GM23338 (cell line): ENCODE measurements around the gene LMF1. TPM values are rescaled to one million over a fixed set of nuclear protein-coding genes. Genes with fewer than 3 reads are reported as not detected.

Experiments used
- ATAC-seq: fragments of 200-7000 bp; cut with Tn5 transposase; 3 replicates; pipeline ENCODE4 v1.9.1; 2020
- DNase-seq: peaks from one replicate; pipeline ENCODE4 v3.0.0-alpha.2; 2015; ENCODE audit warnings: low spot score
- H2AFZ ChIP-seq: fragments of 200-600 bp; sonication (generic); 2 replicates; pipeline ENCODE4 v1.8.0; 2016; ENCODE audit warnings: antibody characterized with exemption, mild to moderate bottlenecking, moderate library complexity
- H3F3A ChIP-seq: fragments of 200-600 bp; sonication (generic); replicated peaks from 2 replicates; pipeline ENCODE4 v1.8.0; 2017; ENCODE audit warnings: antibody characterized with exemption, mixed run types, low read depth
- H3K27ac ChIP-seq: fragments of 200-600 bp; sonication (generic); 2 replicates; pipeline ENCODE4 v1.6.1; 2016; ENCODE audit warnings: low read depth
- H3K27me3 ChIP-seq: fragments of 200-600 bp; sonication (generic); 2 replicates; pipeline ENCODE4 v1.8.0; 2016; ENCODE audit warnings: mild to moderate bottlenecking, mixed run types, moderate library complexity; ENCODE audit not compliant: insufficient read depth
- H3K36me3 ChIP-seq: fragments of 200-600 bp; sonication (generic); 2 replicates; pipeline ENCODE4 v1.8.0; 2016; ENCODE audit warnings: mild to moderate bottlenecking; ENCODE audit not compliant: insufficient read depth
- H3K4me1 ChIP-seq: fragments of 200-600 bp; sonication (generic); 2 replicates; pipeline ENCODE4 v1.8.0; 2016; ENCODE audit warnings: mild to moderate bottlenecking, moderate library complexity; ENCODE audit not compliant: insufficient read depth
- H3K4me2 ChIP-seq: fragments of 200-600 bp; sonication (generic); 2 replicates; pipeline ENCODE4 v1.7.1; 2017; ENCODE audit warnings: mixed run types
- H3K4me3 ChIP-seq: fragments of 200-600 bp; sonication (generic); 2 replicates; pipeline ENCODE4 v1.6.1; 2016; ENCODE audit warnings: mixed run types
- H3K79me2 ChIP-seq: fragments of 200-600 bp; sonication (generic); replicated peaks from 2 replicates; pipeline ENCODE4 v1.8.0; 2017; ENCODE audit warnings: mild to moderate bottlenecking; ENCODE audit not compliant: insufficient read depth
- H3K9me2 ChIP-seq: fragments of 200-600 bp; sonication (generic); 2 replicates; pipeline ENCODE4 v1.8.0; 2017; ENCODE audit not compliant: insufficient read depth
- H4K20me1 ChIP-seq: fragments of 200-600 bp; sonication (generic); replicated peaks from 2 replicates; pipeline ENCODE4 v1.8.0; 2017; ENCODE audit warnings: mild to moderate bottlenecking; ENCODE audit not compliant: insufficient read depth
- H3K27ac Mint-ChIP-seq: 2 replicates; pipeline ENCODE4 v1.8.0; 2020; ENCODE audit warnings: inconsistent platforms, mild to moderate bottlenecking, moderate library complexity, mixed read lengths
- H3K27me3 Mint-ChIP-seq: 3 replicates; pipeline ENCODE4 v1.8.0; 2022; ENCODE audit warnings: low read depth, mild to moderate bottlenecking, moderate library complexity, mixed read lengths, inconsistent platforms; ENCODE audit not compliant: insufficient read depth, poor library complexity
- H3K36me3 Mint-ChIP-seq: 3 replicates; pipeline ENCODE4 v1.8.0; 2021; ENCODE audit warnings: low read depth, mild to moderate bottlenecking, inconsistent platforms, moderate library complexity, mixed read lengths
- H3K4me1 Mint-ChIP-seq: 3 replicates; pipeline ENCODE4 v1.8.0; 2020; ENCODE audit warnings: mild to moderate bottlenecking, inconsistent platforms, mixed read lengths
- H3K4me3 Mint-ChIP-seq: 3 replicates; pipeline ENCODE4 v1.8.0; 2021; ENCODE audit warnings: moderate library complexity, mild to moderate bottlenecking, inconsistent platforms, mixed read lengths
- H3K9me3 Mint-ChIP-seq: 3 replicates; pipeline ENCODE4 v1.8.0; 2020; ENCODE audit warnings: moderate library complexity, mild to moderate bottlenecking, inconsistent platforms, mixed read lengths
- CREB1 ChIP-seq: fragments of 250-450 bp; sonication (Bioruptor Pico); IDR thresholded peaks from 2 replicates; pipeline ENCODE4 v1.5.0; 2020; ENCODE audit warnings: low read depth, mild to moderate bottlenecking, moderate library complexity
- ETS1 ChIP-seq: IDR thresholded peaks from 2 replicates; pipeline ENCODE4 v1.6.1; 2016; ENCODE audit warnings: antibody characterized with exemption
- EZH2 ChIP-seq: fragments of 200-600 bp; sonication (generic); IDR thresholded peaks from one replicate; pipeline ENCODE4 v1.8.0; 2017; ENCODE audit warnings: antibody characterized with exemption, mild to moderate bottlenecking, low read depth; ENCODE audit not compliant: unreplicated experiment
- EZH2phosphoT487 ChIP-seq: fragments of 200-600 bp; sonication (generic); IDR thresholded peaks from one replicate; pipeline ENCODE4 v1.8.1; 2018; ENCODE audit warnings: antibody characterized with exemption; ENCODE audit not compliant: unreplicated experiment
- JUNB ChIP-seq: IDR thresholded peaks from one replicate; pipeline ENCODE4 v1.6.1; 2016; ENCODE audit warnings: antibody characterized with exemption; ENCODE audit not compliant: unreplicated experiment
- NANOG ChIP-seq: IDR thresholded peaks from 2 replicates; pipeline ENCODE4 v1.6.1; 2016; ENCODE audit warnings: antibody characterized with exemption, borderline replicate concordance
- REST ChIP-seq: IDR thresholded peaks from one replicate; pipeline ENCODE4 v1.6.1; 2018; ENCODE audit warnings: antibody characterized with exemption; ENCODE audit not compliant: unreplicated experiment
- STAT1 ChIP-seq: IDR thresholded peaks from one replicate; pipeline ENCODE4 v1.6.1; 2016; ENCODE audit warnings: antibody characterized with exemption; ENCODE audit not compliant: unreplicated experiment
- ZNF114 ChIP-seq: fragments of 250-450 bp; sonication (Bioruptor Pico); IDR thresholded peaks from 2 replicates; pipeline ENCODE4 v1.5.0; 2020; ENCODE audit warnings: mild to moderate bottlenecking, moderate library complexity
- ZNF462 ChIP-seq: fragments of 250-450 bp; sonication (Bioruptor Pico); IDR thresholded peaks from 2 replicates; pipeline ENCODE4 v1.5.0; 2020; ENCODE audit warnings: mild to moderate bottlenecking, moderate library complexity
- polyA plus RNA-seq: library from polyadenylated mRNA; unstranded; fragments of >200 nt; fragmentation: Nextera tagmentation; extraction: Ambion mirVana; gene quantifications from 2 replicates; pipeline ENCODE4 v1.2.1, GENCODE V29; 2016
- total RNA-seq: library from RNA; depleted of rRNA; stranded (reverse); fragments of >200 nt; shearing (Covaris generic); gene quantifications from 2 replicates; pipeline ENCODE4 v1.2.3, GENCODE V29; 2014

Gene LMF1
- total and polyA plus RNA-seq, 2 experiments from 2014 or later = 4.2 to 10.1 TPM

GRCh38 chr16:892006-892405, 78.8 kb downstream of the LMF1 start:
- Histone ChIP-seq H3K79me2 (no peaks in the 10 kb centered on the region), H3F3A (0 out of 2 replicates have a peak, but pooled peaks cover under 1% of the 10 kb centered on the region), H3K27me3 (no peaks in the 10 kb centered on the region), H3K4me1 (peaks cover 3% of the 10 kb centered on the region; the same call in 1 of the 2 replicates), H3K36me3 (no peaks in the 10 kb centered on the region), H3K4me3 (no peak overlapping the region), H4K20me1 (no peaks in the 10 kb centered on the region), H3K27ac (no peak overlapping the region), H2AFZ (no peak overlapping the region), H3K9me2 (no peaks in the 10 kb centered on the region), H3K4me2 (no peak overlapping the region)
- H3K9me3 Mint-ChIP-seq = no peaks in the 10 kb centered on the region; the same call in 2 of the 3 replicates
- H3K27ac Mint-ChIP-seq = no peak overlapping the region
- DNase-seq = no peak
- H3K36me3 Mint-ChIP-seq = no peaks in the 10 kb centered on the region; the same call in 2 of the 3 replicates
- no peak for ATAC-seq
- H3K4me3 Mint-ChIP-seq = no peak overlapping the region
- peaks cover 12% of the 10 kb centered on the region for H3K4me1 Mint-ChIP-seq
- no peak for TF ChIP-seq ETS1
- no peak for TF ChIP-seq EZH2
- TF ChIP-seq STAT1 = no peak
- no peak for TF ChIP-seq REST
- no peak for TF ChIP-seq CREB1 (CRISPR knock-in tag)
- TF ChIP-seq ZNF114 (CRISPR knock-in tag) = no peak
- TF ChIP-seq ZNF462 (CRISPR knock-in tag) = no peak
- no peak for TF ChIP-seq JUNB
- no peak for TF ChIP-seq EZH2phosphoT487
- TF ChIP-seq NANOG = no peak
- H3K27me3 Mint-ChIP-seq = peaks cover 12% of the 10 kb centered on the region
